Mammary epithelial cell (primary cell): Measurements from ENCODE around the gene PNKD.

Source experiments
- CTCF ChIP-seq, 2 donors: IDR thresholded peaks in 1 of 2; conservative IDR thresholded peaks in 1 of 2; 2 replicates each; pipeline ENCODE4 v1.5.1; 2011 to 2012; ENCODE audit warnings: inconsistent platforms in 2 of 2, low read length in 2 of 2, mild to moderate bottlenecking in 2 of 2, control low read depth in 1 of 2, low read depth in 1 of 2; ENCODE audit not compliant: insufficient read depth in 1 of 2; ENCODE audit errors: extremely low read depth in 1 of 2
- EZH2 ChIP-seq: IDR thresholded peaks from 2 replicates; pipeline ENCODE4 v1.6.1; 2012; ENCODE audit warnings: low read length, inconsistent platforms, borderline replicate concordance

- TF ChIP-seq CTCF (conservative IDR thresholded peaks at IDR 0.05 in 1 of 2, IDR thresholded peaks at IDR 0.05 in 1 of 2; ENCODE audit: extremely low read depth in 1 of 2, insufficient read depth in 1 of 2, low read depth in 1 of 2, low read length in 2 of 2) (no peak), EZH2 (no peak)
These were observed 59.7 kb downstream of the PNKD start for GRCh38 chr2:218329826-218330593.
